GM13976 (cell line): ENCODE results near the gene FAM118B.

Experiments
- DNase-seq: peaks from one replicate; pipeline ENCODE4 v3.0.0; 2012; ENCODE audit warnings: low spot score
- CTCF ChIP-seq: IDR thresholded peaks from 2 replicates; pipeline ENCODE4 v1.5.1; 2012; ENCODE audit warnings: borderline replicate concordance, mild to moderate bottlenecking; ENCODE audit not compliant: insufficient read depth; ENCODE audit errors: extremely low read depth, missing control alignments, control extremely low read depth
- in situ Hi-C: fragments of 300-500 bp; cut with MboI; formaldehyde crosslinking; loops from one replicate; pipeline ENCODE4 v1.12.0; 2022; ENCODE audit warnings: low sequenced_read_pairs, mixed read lengths, inconsistent platforms; ENCODE audit not compliant: unreplicated experiment

Gene FAM118B

GRCh38 chr11:126186025-126186698, 25.4 kb upstream of the FAM118B start:
- in situ Hi-C loops, result no loop called here

GRCh38 chr11:126186708-126187529, 24.7 kb upstream of the FAM118B start:
- in situ Hi-C loops, result no loop called here
- TF ChIP-seq CTCF, result no peak
- no peak for DNase-seq

More at GRCh38 chr11:126186025-126186698, 25.4 kb upstream of the FAM118B start:
- TF ChIP-seq CTCF, result no peak
- DNase-seq, result no peak

DNA sequence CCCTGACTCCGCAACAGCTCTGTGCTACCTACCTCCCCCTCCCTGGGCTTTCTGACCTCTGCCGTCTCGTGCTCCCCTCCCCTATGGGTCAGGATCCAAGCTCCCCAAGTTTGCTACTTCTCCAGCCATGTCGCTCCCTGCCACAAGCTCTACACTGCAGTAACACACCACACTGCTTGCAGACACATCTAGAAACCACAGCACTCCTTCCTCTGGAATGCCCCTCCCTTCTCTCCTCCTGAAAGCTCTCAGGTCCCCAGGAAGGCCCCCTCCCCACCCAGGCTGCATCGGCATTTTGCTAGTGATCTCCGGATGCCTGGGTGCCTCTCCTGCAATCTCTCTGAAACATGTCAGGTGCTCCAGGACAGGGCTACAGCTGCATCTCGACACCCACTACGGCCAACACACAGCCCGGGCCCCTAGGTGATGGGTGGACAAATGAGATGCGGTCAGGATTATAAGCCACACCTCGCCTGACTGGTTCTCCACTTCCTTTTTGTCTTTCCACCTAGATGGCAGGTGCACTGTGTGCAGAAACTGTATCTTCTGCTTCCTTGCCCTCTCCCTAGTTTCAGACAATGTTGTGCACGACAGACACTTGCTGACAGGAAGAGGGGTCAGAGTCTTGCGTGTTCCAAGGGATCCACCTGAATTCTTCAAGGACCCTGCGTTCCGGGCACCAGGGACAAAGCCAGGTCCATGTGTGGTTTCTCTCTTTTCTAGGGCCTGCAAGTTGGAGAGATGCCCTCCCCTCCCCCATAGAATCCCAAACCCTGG, 23.1 kb upstream of the FAM118B start:
- peak; percentile 76 for DNase-seq
- no peak for TF ChIP-seq CTCF
- in situ Hi-C loops, result no loop called here

DNA sequence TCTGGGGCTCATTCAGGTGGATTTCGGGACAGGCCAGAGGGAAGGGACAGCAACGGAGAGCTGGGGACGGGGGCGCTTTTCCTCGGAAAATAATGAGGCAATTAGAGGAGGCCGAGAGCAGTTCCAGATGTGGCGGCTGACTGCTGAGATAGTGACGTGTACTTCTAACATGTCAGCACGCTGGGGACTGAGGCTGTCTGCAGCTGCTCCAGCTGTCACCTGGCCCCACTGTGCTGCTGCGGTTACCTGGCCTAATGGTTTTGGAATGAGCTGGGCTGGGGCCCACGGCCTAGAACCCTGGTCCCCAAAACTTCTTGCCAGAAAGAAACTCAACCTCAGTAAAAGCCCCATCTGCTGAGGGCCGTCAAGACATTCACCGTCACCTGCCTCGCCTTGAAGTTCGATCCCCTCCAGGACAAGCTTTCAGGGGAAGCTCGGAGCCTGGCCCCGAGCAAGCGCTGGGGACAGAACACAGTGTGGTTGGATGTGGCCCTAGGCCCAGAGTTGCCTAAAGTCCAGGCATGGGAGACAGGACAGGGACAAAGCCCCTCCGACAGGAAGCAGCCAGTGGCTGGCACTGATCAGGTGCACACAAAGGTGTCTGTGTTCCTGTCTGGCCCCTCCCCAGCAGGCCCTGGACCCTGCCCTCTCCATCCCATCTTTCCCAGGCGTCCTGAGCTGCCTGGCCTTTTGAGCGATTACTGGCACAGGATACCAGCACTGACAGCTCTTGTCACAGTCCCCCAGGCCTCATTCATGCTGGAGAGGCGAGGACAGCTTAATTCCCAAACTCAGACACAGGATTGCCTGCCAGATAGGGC, 22.3 kb upstream of the FAM118B start:
- DNase-seq, result peak; percentile 82
- no peak for TF ChIP-seq CTCF
- in situ Hi-C loops, result no loop called here

- no peak for TF ChIP-seq CTCF
- DNase-seq, result no peak
- in situ Hi-C loops, result loop anchor here (10.0 kb wide), 1 partner anchor 266 kb away; no protein-coding TSS in a partner anchor
Measured at GRCh38 chr11:126190792-126191191, 20.8 kb upstream of the FAM118B start.
